HL-60/S4 (cell line): ENCODE data around the gene QRICH1.

ENCODE experiments used
- in situ Hi-C: fragments of 300-500 bp; cut with MboI; formaldehyde crosslinking; loops from 2 replicates; pipeline ENCODE4 v1.14.3; 2022; ENCODE audit warnings: low sequenced_read_pairs

The QRICH1 gene

DNA sequence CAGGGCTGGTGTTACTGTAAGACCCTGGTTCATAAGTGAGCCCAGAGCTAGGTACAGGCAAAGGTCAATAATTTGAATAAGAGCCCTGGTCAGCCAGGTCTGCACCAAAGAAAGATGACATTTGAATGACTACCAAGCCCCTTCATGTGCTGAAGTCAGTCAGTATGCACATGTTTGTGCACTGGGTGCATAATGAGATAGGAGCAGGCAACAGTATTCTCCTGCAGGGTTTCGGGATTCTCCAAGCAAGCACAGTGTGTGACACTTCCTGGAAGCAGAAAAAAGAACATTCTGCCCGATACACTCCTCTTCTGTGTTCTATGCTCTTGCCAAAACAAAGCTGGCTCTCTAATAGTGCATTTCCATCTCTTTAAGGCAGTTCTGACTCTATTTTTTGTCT, 59.2 kb downstream of the QRICH1 start:
- in situ Hi-C loops: no loop called here

DNA sequence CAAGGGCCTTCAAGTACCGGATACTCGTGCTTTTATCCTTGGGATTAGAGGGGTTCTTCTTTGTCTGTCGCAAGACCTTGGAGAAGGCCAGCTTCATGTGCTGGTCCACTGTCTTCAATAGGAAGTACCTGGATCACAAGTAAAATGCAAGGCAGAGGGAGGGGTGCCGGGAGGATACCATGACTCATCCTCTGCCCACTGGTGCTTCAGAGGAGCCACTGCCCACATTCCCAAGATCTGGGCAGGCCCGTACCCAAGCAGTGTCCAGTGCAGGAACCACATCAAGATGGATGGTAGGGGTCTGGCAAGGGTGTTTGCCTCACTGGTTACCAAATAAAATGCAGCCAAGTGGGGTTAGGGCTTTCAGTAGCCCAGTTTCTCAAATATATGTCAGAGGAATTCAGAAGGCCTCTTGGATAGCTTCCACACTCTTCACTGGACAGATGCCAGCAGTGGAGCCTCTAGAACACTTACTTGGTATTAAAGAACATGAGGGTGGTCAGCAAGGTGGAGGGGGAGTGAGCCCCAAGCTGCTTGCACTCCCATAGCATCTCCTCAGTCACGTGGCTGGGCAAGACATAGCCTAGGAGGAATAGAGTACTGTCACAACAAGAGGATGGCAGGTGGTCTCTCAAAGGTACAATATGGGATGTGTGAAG, 61.1 kb downstream of the QRICH1 start:
- in situ Hi-C loops: no loop called here

DNA sequence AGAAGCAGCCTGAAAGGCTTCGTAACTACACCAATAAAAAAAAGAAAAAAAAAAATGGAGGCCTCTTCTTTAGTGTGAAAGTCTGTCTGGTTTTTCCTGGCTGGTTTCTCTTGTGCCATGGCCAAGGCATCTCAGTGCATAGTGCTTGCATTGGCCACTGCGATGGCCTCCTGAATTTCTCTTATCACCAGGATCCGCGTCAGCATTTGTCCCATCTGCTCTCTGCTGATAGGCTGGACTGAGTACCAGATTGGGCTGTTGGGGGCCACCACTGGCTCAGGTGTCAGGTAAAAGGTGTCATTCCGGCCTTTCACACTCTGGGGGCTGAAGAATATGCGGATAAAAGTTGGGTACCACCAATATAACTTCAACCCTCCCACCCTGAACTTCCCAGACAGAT, 63.5 kb downstream of the QRICH1 start:
- in situ Hi-C loops: no loop called here

- in situ Hi-C loops: no loop called here
Observed at GRCh38 chr3:49029563-49029884, 64.3 kb downstream of the QRICH1 start.

- in situ Hi-C loops: no loop called here
Observed at GRCh38 chr3:49028673-49029562, 65.0 kb downstream of the QRICH1 start, which contains the start of gene IMPDH2. IMPDH2 (minus strand) TSS chr3:49029398; CDS start chr3:49029350, 48 bp downstream.

GRCh38 chr3:49028298-49028672, 65.6 kb downstream of the QRICH1 start:
- in situ Hi-C loops: no loop called here

GRCh38 chr3:49027634-49028033, 66.2 kb downstream of the QRICH1 start:
- in situ Hi-C loops: no loop called here

DNA sequence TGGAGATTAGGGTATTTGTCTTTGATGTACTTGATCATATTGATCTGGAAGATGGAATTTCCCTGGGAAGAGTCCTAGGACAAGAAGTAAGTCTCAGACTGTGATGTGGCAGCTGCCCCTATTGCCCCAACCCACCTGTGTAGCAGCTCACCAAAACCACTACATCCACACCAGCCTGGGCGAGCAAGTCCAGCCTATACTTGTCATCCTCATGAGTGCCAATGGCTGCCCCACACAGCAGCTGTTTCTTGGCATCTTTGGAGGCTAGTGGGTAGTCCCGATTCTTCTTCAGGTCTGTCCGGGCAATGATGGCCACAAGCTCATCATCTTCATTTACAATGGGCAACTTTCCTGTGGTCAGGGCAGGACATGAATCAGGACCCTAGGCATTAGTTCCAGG, 67.3 kb downstream of the QRICH1 start:
- in situ Hi-C loops: no loop called here

- in situ Hi-C loops: no loop called here
Observed at GRCh38 chr3:49025793-49026520, 67.9 kb downstream of the QRICH1 start.

DNA sequence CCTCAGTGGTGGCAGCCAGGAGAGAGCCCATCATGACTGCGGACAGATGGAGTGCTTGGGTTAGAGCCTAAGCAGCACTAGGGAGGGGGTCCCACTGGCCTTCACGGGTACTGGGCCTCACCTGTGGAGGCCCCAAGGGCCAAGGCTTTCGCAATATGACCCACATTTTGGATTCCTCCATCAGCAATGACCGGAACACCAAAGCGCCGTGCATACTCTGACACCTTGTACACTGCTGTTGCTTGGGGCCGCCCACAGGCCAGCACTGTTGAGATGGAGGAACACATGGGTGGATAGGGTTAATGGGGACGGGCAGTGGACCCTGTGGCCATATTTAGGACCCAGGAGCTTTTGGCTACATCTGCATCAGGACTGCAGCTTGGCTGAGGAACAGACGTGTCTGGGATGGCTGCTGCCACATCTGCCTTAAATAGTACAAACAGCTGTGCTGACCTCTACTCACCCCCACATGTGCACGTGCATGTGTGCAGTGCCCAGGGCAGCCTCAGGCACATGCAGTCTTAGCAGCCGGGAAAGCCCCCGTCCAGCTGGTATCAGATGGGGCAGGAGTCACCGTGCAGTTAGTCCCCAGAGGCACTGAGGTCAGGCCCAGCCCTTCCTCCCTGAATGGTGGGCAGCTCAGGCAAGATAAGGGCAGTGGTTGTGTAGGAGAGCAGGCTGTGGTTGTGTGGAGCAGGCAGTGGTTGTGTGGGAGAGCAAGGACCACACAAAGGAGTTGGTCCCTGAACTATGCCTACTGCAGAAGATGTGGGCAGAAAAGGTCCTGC, 68.7 kb downstream of the QRICH1 start:
- in situ Hi-C loops: no loop called here

DNA sequence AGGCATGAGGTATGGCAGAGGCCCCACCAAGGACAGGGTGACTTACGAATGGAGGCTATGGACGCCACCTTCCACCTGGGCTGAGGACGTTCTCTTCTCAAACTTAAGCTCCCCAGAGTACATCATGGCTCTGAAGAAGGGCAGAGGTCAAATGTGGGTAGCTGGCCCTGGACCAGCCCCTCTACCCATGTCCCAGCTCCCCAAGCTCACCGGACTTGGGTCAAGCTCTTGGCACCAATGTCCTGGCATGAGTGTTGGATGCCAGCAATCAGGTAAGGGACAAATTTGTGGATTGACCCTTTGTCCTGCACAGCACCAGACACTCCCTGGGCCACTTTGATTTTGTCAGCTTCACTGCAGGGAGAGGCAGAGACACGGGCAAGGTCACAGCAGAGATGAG, 69.4 kb downstream of the QRICH1 start:
- in situ Hi-C loops: no loop called here

DNA sequence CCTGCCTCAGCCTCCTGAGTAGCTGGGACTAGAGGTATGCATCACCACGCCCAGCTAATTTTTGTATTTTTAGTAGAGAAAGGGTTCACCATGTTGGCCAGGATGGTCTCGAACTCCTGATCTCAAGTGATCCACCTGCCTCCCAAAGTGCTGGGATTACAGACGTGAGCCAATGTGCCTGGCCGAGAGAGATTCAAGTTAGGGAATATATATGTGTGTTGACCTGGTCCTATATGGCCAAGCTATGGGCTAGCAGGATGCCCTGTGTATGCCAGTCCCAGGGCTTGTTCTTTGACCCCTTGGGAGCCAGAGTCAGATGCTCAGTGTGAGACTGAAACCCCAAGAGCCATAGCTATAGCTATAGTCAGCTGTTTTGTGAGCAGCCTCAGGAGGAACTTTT, 70.1 kb downstream of the QRICH1 start:
- in situ Hi-C loops: no loop called here

GRCh38 chr3:49022688-49023171, 71.1 kb downstream of the QRICH1 start:
- in situ Hi-C loops: no loop called here

GRCh38 chr3:49021813-49022687, 71.8 kb downstream of the QRICH1 start, which contains the start of gene NDUFAF3:
NDUFAF3 (plus strand) TSS chr3:49022121; CDS start chr3:49022145, 24 bp downstream.
- in situ Hi-C loops: no loop called here

- in situ Hi-C loops: no loop called here
Observed at GRCh38 chr3:49021213-49021812, 72.6 kb downstream of the QRICH1 start.

GRCh38 chr3:49020330-49021212, 73.3 kb downstream of the QRICH1 start:
- in situ Hi-C loops: no loop called here

DNA sequence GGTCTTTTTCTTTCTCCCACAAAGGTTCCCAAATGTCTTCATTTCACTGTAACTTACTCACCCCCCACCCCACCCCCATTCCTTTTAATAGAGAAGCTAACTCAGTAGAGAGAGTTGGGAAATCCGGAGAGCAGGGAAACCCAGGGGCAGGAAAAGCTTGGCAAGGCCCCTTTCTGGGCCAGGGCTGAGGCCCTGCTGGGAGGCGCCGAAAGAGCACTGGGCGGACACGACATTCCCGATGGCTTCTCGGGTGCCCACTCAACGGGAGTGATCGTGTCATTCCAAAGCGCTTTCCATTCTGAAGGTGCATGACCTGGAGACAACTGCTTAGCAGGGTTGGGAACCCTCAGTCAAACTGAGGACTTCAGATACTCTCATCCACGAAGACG, 73.9 kb downstream of the QRICH1 start:
- in situ Hi-C loops: no loop called here

DNA sequence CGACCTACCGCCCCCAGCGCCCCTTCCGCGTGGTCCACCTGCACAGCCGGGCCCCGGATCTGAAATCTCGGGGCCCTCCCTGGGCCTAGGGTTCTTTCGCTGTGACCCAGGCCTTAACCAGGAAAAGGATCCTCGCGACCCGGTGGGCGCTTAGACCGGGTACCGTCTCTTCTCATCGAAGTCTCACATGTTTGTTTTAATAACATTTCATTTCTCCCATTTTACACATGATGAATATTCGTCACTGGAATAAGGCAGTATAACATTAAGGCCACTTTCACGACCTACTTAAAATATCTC, 75.2 kb downstream of the QRICH1 start:
- in situ Hi-C loops: no loop called here
